ENCODE data around the gene FMN2. TPM values are rescaled to one million over a fixed set of nuclear protein-coding genes. Genes with fewer than 3 reads are reported as not detected.
"Not testable (repeated sequence)": the region's sequence is repeated elsewhere in the genome, so short reads cannot be mapped to it uniquely, and the experiment has no call there.

Gene FMN2
- total and polyA plus RNA-seq, 4 donors: 0.14 to 2.7 (median 1.2) TPM

- H3K36me3 ChIP-seq (ENCODE audit: control insufficient read depth in 4 of 4, insufficient read depth in 4 of 4, low read length in 4 of 4): no peaks in the 10 kb centered on the region
- H3K27me3 ChIP-seq (ENCODE audit: control insufficient read depth in 3 of 3, insufficient read depth in 3 of 3, low read length in 2 of 3): no peaks in the 10 kb centered on the region
- H3K9ac ChIP-seq (ENCODE audit: insufficient read depth in 1 of 2, low read length in 2 of 2): no peak overlapping the region
- no peaks in the 10 kb centered on the region for H3K4me1 ChIP-seq (ENCODE audit: control insufficient read depth in 5 of 5, insufficient read depth in 5 of 5, low read length in 5 of 5)
- no peak overlapping the region for H3K4me3 ChIP-seq
- H3K27ac ChIP-seq (ENCODE audit: low read depth in 1 of 2, low read length in 1 of 2): no peak overlapping the region
- ATAC-seq (ENCODE audit: insufficient read depth, low FRiP score): no peak
- no peak for TF ChIP-seq CTCF (IDR thresholded peaks at IDR 0.05; ENCODE audit: control extremely low read depth, extremely low read depth)
- no peaks in the 10 kb centered on the region for H3K9me3 ChIP-seq (ENCODE audit: control insufficient read depth in 4 of 4, insufficient read depth in 3 of 4, low read length in 3 of 4)
- no peak for DNase-seq
- WGBS, 2 donors: 76 to 78% methylated on average over 4 of the region's 4 CpGs
Observed at GRCh38 chr1:240322943-240323342, 231.3 kb downstream of the FMN2 start.

DNA sequence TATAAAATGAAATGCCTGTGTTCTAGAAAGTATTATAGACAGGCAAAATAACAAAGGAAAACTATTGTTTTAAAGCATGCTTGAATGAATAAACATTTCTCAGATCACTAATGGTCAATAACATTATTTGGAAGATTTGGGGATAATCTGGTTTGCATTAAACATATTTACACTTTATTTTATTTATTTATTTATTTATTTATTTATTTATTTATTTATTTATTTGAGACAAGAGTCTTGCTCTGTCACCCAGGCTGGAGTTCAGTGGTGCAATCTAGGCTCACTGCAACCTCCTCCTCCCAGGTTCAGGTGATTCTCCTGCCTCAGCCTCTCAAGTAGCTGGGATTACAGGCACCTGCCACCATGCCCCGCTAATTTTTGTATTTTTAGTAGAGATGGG lies 236.7 kb downstream of the FMN2 start:
- H3K4me3 ChIP-seq; H3K4me1 ChIP-seq (ENCODE audit: control insufficient read depth in 5 of 5, insufficient read depth in 5 of 5, low read length in 5 of 5); H3K27ac ChIP-seq (ENCODE audit: low read depth in 1 of 2, low read length in 1 of 2); DNase-seq; ATAC-seq (ENCODE audit: insufficient read depth, low FRiP score); H3K9me3 ChIP-seq (ENCODE audit: control insufficient read depth in 4 of 4, insufficient read depth in 3 of 4, low read length in 3 of 4); H3K27me3 ChIP-seq (ENCODE audit: control insufficient read depth in 3 of 3, insufficient read depth in 3 of 3, low read length in 2 of 3); H3K9ac ChIP-seq (ENCODE audit: insufficient read depth in 1 of 2, low read length in 2 of 2); H3K36me3 ChIP-seq (ENCODE audit: control insufficient read depth in 4 of 4, insufficient read depth in 4 of 4, low read length in 4 of 4): not testable (repeated sequence)
- 71 to 87% methylated on average over 1 of the region's 1 CpG for WGBS, 2 donors

DNA sequence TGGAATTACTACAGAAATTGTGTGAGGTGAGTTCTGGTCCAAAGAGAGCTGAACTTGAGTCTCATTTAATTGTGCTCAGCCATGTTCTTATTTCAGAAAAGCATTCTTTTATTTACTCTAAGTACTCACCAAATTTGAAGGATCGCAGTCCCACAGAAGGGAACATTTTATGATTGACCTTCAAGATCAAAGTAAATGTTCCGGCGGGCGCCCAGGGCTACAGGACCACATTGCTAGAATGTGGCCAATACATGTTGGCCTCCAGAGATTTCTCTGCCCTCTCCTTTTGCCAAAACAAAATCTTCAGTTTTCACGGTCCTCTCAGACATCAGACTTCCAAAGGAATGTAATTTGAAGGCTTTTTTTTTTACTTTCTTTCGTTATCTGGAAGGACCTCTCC lies 237.8 kb downstream of the FMN2 start:
- 49 to 76% methylated on average over 6 of the region's 6 CpGs for WGBS, 2 donors
- Histone ChIP-seq H3K4me1 (ENCODE audit: control insufficient read depth in 5 of 5, insufficient read depth in 5 of 5, low read length in 5 of 5) (peaks cover 0 to 8% (median 0%) of the 10 kb centered on the region in 5 donors), H3K36me3 (ENCODE audit: control insufficient read depth in 4 of 4, insufficient read depth in 4 of 4, low read length in 4 of 4) (no peaks in the 10 kb centered on the region), H3K4me3 (no peak overlapping the region), H3K27ac (ENCODE audit: low read depth in 1 of 2, low read length in 1 of 2) (no peak overlapping the region), H3K9me3 (ENCODE audit: control insufficient read depth in 4 of 4, insufficient read depth in 3 of 4, low read length in 3 of 4) (no peaks in the 10 kb centered on the region), H3K27me3 (ENCODE audit: control insufficient read depth in 3 of 3, insufficient read depth in 3 of 3, low read length in 2 of 3) (no peaks in the 10 kb centered on the region), H3K9ac (ENCODE audit: insufficient read depth in 1 of 2, low read length in 2 of 2) (no peak overlapping the region)
- no peak for DNase-seq
- TF ChIP-seq CTCF (IDR thresholded peaks at IDR 0.05; ENCODE audit: control extremely low read depth, extremely low read depth): no peak
- ATAC-seq (ENCODE audit: insufficient read depth, low FRiP score): no peak

DNA sequence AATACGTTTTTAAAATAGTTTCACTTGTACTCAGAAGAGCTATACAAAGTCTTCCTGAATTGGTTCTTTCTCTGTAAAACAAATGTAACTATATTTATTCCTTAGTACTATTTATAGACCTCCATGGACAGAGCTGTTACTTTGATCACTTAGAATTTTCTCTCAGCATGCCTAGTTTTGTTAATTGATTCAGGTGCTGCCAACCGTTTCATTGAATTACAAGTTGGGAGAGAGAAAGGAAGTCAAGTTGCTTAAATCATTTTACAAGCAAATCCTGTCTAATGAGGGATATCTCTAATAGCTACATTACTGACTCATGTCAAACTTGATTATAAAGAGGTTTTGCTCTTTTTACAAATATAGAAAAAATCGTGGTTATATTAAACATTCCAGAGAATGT lies 241.0 kb downstream of the FMN2 start:
- no peaks in the 10 kb centered on the region for H3K9me3 ChIP-seq (ENCODE audit: control insufficient read depth in 4 of 4, insufficient read depth in 3 of 4, low read length in 3 of 4)
- 42 to 54% methylated on average over 3 of the region's 3 CpGs for WGBS, 2 donors
- DNase-seq: no peak
- H3K36me3 ChIP-seq (ENCODE audit: control insufficient read depth in 4 of 4, insufficient read depth in 4 of 4, low read length in 4 of 4): no peaks in the 10 kb centered on the region
- H3K4me3 ChIP-seq: no peak overlapping the region
- no peaks in the 10 kb centered on the region for H3K27me3 ChIP-seq (ENCODE audit: control insufficient read depth in 3 of 3, insufficient read depth in 3 of 3, low read length in 2 of 3)
- H3K9ac ChIP-seq (ENCODE audit: insufficient read depth in 1 of 2, low read length in 2 of 2): no peak overlapping the region
- no peak for TF ChIP-seq CTCF (IDR thresholded peaks at IDR 0.05; ENCODE audit: control extremely low read depth, extremely low read depth)
- peaks cover 0 to 9% (median 0%) of the 10 kb centered on the region in 5 donors for H3K4me1 ChIP-seq (ENCODE audit: control insufficient read depth in 5 of 5, insufficient read depth in 5 of 5, low read length in 5 of 5)
- ATAC-seq (ENCODE audit: insufficient read depth, low FRiP score): no peak
- no peak overlapping the region for H3K27ac ChIP-seq (ENCODE audit: low read depth in 1 of 2, low read length in 1 of 2)
